GM12878 (cell line): ENCODE results near the gene HOXD9. TPM values are rescaled to one million over a fixed set of nuclear protein-coding genes. Genes with fewer than 3 reads are reported as not detected.

Source experiments
- ATAC-seq: fragments of 200-7000 bp; cut with Tn5 transposase; 3 replicates; pipeline ENCODE4 v1.9.1; 2020; ENCODE audit warnings: mild to moderate bottlenecking, moderate library complexity
- BruUV-seq: library from RNA; stranded (reverse); fragments of 400-500 nt; replicated peaks from 2 replicates; lab custom pipeline; 2021; lab: Mats Ljungman, UMichigan
- CTCF ChIA-PET: fragments of 300-600 bp; sonication (Branson Sonifier 250); formaldehyde crosslinking; extraction: SDS; loops from one replicate; lab custom pipeline; 2021; ENCODE audit warnings: inconsistent platforms; lab: Yijun Ruan, JAX
- POLR2A ChIA-PET: fragments of 350-600 bp; formaldehyde crosslinking; extraction: SDS; loops from one replicate; lab custom pipeline; 2021; ENCODE audit warnings: inconsistent platforms; lab: Charles Lee
- RAD21 ChIA-PET: fragments of 300-600 bp; sonication (Branson Sonifier 250); formaldehyde crosslinking; loops from one replicate; lab custom pipeline; 2023; ENCODE audit warnings: antibody characterized with exemption; ENCODE audit not compliant: unreplicated experiment; lab: Charles Lee
- SMC1A ChIA-PET: fragments of 300-600 bp; sonication (Branson Sonifier 250); formaldehyde crosslinking; loops from one replicate; lab custom pipeline; 2023; ENCODE audit not compliant: unreplicated experiment, uncharacterized antibody; lab: Charles Lee
- DNase-seq: peaks from one replicate; pipeline ENCODE4 v3.0.0-alpha.2; 2011; ENCODE audit warnings: low read depth, low spot score
- FAIRE-seq: peaks from 3 replicates; lab custom pipeline; 2011; peaks lifted over from hg19 to GRCh38; lab: Jason Lieb, UNC
- H2AFZ ChIP-seq: 2 replicates; pipeline ENCODE4 v1.6.0; 2011; ENCODE audit warnings: low read depth, low read length, control low read depth; ENCODE audit not compliant: control insufficient read depth
- H3K27ac ChIP-seq: 2 replicates; pipeline ENCODE4 v1.5.1; 2011; ENCODE audit warnings: control low read depth; ENCODE audit not compliant: control insufficient read depth, insufficient read depth
- H3K27me3 ChIP-seq, 2 experiments: replicated peaks in 1 of 2; 2 replicates each; pipeline versions ENCODE4 v1.6.0 to v1.6.1; 2011; ENCODE audit warnings: low read length in 1 of 2; ENCODE audit not compliant: control insufficient read depth in 2 of 2, insufficient read depth in 2 of 2
- H3K36me3 ChIP-seq, 2 experiments: 2 replicates each; pipeline ENCODE4 v1.5.1; 2011; ENCODE audit warnings: low read length in 1 of 2; ENCODE audit not compliant: control insufficient read depth in 2 of 2, insufficient read depth in 2 of 2
- H3K4me1 ChIP-seq: 2 replicates; pipeline ENCODE4 v1.6.1; 2011; ENCODE audit warnings: mild to moderate bottlenecking, low read length, moderate library complexity, mixed read lengths; ENCODE audit not compliant: control insufficient read depth, insufficient read depth
- H3K4me2 ChIP-seq: 2 replicates; pipeline ENCODE4 v1.6.0; 2011; ENCODE audit warnings: control low read depth; ENCODE audit not compliant: control insufficient read depth, insufficient read depth
- H3K4me3 ChIP-seq: fragments of 200-600 bp; sonication (generic); 2 replicates; pipeline ENCODE4 v1.5.1; 2016
- H3K79me2 ChIP-seq: 2 replicates; pipeline ENCODE4 v1.6.0; 2011; ENCODE audit warnings: low read length; ENCODE audit not compliant: control insufficient read depth, insufficient read depth
- H3K9ac ChIP-seq: 2 replicates; pipeline ENCODE4 v1.8.0; 2011; ENCODE audit warnings: low read length, control low read depth, mixed read lengths; ENCODE audit not compliant: control insufficient read depth, insufficient read depth
- H3K9me3 ChIP-seq: replicated peaks from 3 replicates; pipeline ENCODE4 v1.5.1; 2011; ENCODE audit warnings: mild to moderate bottlenecking, low read length; ENCODE audit not compliant: control insufficient read depth, insufficient read depth
- H4K20me1 ChIP-seq: 2 replicates; pipeline ENCODE4 v1.6.0; 2011; ENCODE audit not compliant: control insufficient read depth, insufficient read depth
- FOS ChIP-seq: IDR thresholded peaks from 3 replicates; pipeline ENCODE4 v1.6.1; 2011; ENCODE audit warnings: borderline replicate concordance; ENCODE audit not compliant: insufficient read length; ENCODE audit errors: extremely low read depth
- HCFC1 ChIP-seq: fragments of 150-350 bp; IDR thresholded peaks from 2 replicates; pipeline ENCODE4 v1.6.1; 2014; ENCODE audit warnings: low read length
- KAT2A ChIP-seq: conservative IDR thresholded peaks from 2 replicates; pipeline ENCODE4 v1.6.1; 2011; ENCODE audit warnings: low read depth, low read length; ENCODE audit not compliant: control insufficient read depth
- LARP7 ChIP-seq: fragments of 450-650 bp; IDR thresholded peaks from 2 replicates; pipeline ENCODE4 v1.6.1; 2017; ENCODE audit warnings: mild to moderate bottlenecking
- MTA2 ChIP-seq: fragments of 450-650 bp; IDR thresholded peaks from 2 replicates; pipeline ENCODE4 v1.6.1; 2016; ENCODE audit warnings: low read depth, mild to moderate bottlenecking, moderate library complexity
- NR2C1 ChIP-seq: fragments of 450-650 bp; IDR thresholded peaks from 2 replicates; pipeline ENCODE4 v1.6.1; 2017; ENCODE audit warnings: antibody characterized with exemption, mild to moderate bottlenecking, moderate library complexity
- POLR2AphosphoS2 ChIP-seq: IDR thresholded peaks from 2 replicates; pipeline ENCODE4 v1.6.1; 2011; ENCODE audit warnings: low read depth, mild to moderate bottlenecking, low read length, improper control_type of control experiment, moderate library complexity
- RCOR1 ChIP-seq: conservative IDR thresholded peaks from 2 replicates; pipeline ENCODE4 v1.6.1; 2012; ENCODE audit warnings: low read depth, low read length, improper control_type of control experiment
- RELA ChIP-seq: fragments of 450-650 bp; IDR thresholded peaks from 2 replicates; pipeline ENCODE4 v1.8.0; 2014; ENCODE audit warnings: borderline replicate concordance; ENCODE audit not compliant: partially characterized antibody
- SMAD5 ChIP-seq: IDR thresholded peaks from 2 replicates; pipeline ENCODE4 v1.6.1; 2016; ENCODE audit warnings: antibody characterized with exemption, low read depth
- YBX1 ChIP-seq: fragments of 450-650 bp; IDR thresholded peaks from 2 replicates; pipeline ENCODE4 v1.6.1; 2016; ENCODE audit warnings: antibody characterized with exemption
- WGBS: methylation state at CpG from one replicate; pipeline ENCODE4 v1.1.6; 2016; ENCODE audit warnings: low lambda C conversion rate; ENCODE audit not compliant: insufficient replicate concordance, insufficient coverage; ENCODE audit errors: missing lambda C conversion rate; 5-methylcytosine and 5-hydroxymethylcytosine counted together
- in situ Hi-C: fragments of 300-500 bp; cut with MboI; formaldehyde crosslinking; loops from 9 replicates; pipeline ENCODE4 v1.14.3; 2018; ENCODE audit warnings: mixed read lengths
- intact Hi-C: fragments of 100-400 bp; cut with micrococcal nuclease; formaldehyde crosslinking; loops from one replicate; pipeline ENCODE4 v1.14.2; 2022; ENCODE audit not compliant: unreplicated experiment
- polyA plus RNA-seq, 11 experiments: library from polyadenylated mRNA; depleted of rRNA in 4 of 11; unstranded in 6 of 11; stranded (reverse) in 5 of 11; fragments of >200 nt; fragmentation: Nextera tagmentation in 4 of 11; fragmentation: Illumina TruSeq in 1 of 11; extraction: Ambion mirVana in 4 of 11; extraction: Trizol in 1 of 11; gene quantifications; 1 replicate in 1 of 11; 2 replicates in 10 of 11; pipeline versions ENCODE4 v1.2.1 to v1.2.3, GENCODE V29; 2011 to 2016; ENCODE audit warnings: inconsistent platforms in 2 of 11, missing spikeins in 2 of 11, low read depth in 1 of 11
- total RNA-seq, 4 experiments: library from RNA; depleted of rRNA in 3 of 4; stranded (reverse); fragments of >200 nt in 3 of 4; fragmentation: Illumina TruSeq in 1 of 4; extraction: Trizol in 1 of 4; gene quantifications; 2 replicates each; pipeline versions ENCODE4 v1.2.1 to v1.2.3, GENCODE V29; 2013 to 2021
- TF ChIP-seq, protein P1 (sequence below): fragments of 450-650 bp; formaldehyde crosslinking; IDR thresholded peaks from 2 replicates; pipeline ENCODE4 v1.5.0; 2022; ENCODE audit warnings: mild to moderate bottlenecking, missing genetic modification characterization
- TF ChIP-seq, protein P2 (sequence below): fragments of 450-650 bp; IDR thresholded peaks from 2 replicates; pipeline ENCODE4 v1.6.1; 2016; ENCODE audit warnings: mild to moderate bottlenecking
- TF ChIP-seq, protein P3 (sequence below): fragments of 450-650 bp; IDR thresholded peaks from 2 replicates; pipeline ENCODE4 v1.6.1; 2017; ENCODE audit warnings: mild to moderate bottlenecking, low read depth, inconsistent platforms; ENCODE audit not compliant: poor library complexity, severe bottlenecking
- TF ChIP-seq, protein P4 (sequence below): IDR thresholded peaks from 2 replicates; pipeline ENCODE4 v1.6.1; 2012; ENCODE audit warnings: low read depth, low read length, improper control_type of control experiment

The HOXD9 gene
- total and polyA plus RNA-seq, 10 of the 15 experiments (the other 5 are each of a cell fraction or from before 2014, with no cell fraction given) = not detected

DNA sequence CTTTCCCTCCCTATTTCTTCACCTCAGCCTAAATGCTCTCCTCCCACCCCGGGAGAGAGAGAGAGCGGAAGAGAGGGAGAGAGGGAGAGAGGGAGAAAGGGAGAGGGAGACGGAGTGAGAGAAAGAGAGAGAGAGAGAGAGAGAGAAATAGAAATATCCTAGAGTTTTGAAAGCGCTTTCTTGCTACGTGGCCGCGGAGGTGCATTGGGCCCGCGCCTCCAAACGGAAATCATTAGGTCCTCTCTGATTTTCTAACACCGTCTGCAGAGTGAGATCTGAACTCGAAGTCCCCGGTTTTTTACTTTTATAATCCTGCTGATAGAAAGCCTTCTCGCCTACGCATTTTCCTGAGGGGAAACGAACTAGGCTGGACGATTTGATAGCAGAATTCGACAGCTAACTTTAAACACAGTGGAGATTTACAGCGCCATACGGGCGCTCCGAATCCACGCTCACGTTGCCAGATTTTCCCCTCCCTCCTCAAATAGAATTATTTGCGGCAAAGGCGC lies 37.9 kb upstream of the HOXD9 start:
- no peaks in the 10 kb centered on the region for H3K79me2 ChIP-seq
- H3K9me3 ChIP-seq = peaks cover 20% of the 10 kb centered on the region; the same call in 2 of the 3 replicates
- ChIA-PET CTCF (interaction anchor here (1.2 to 2.5 kb wide), 3 partner anchors 11 to 395 kb away, joined by 3 to 13 read pairs (median 6); no protein-coding TSS in a partner anchor), POLR2A (no interaction called here)
- no peaks in the 10 kb centered on the region for H3K4me1 ChIP-seq
- intact Hi-C loops = loop anchor here (10.0 kb wide), 1 partner anchor 200 kb away; no protein-coding TSS in a partner anchor
- TF ChIP-seq NR2C1 (no peak), MTA2 (no peak), KAT2A (no peak), RELA (no peak), RCOR1 (no peak), YBX1 (no peak), LARP7 (no peak), SMAD5 (no peak), POLR2AphosphoS2 (no peak), HCFC1 (no peak), FOS (no peak)
- TF ChIP-seq, protein P1, sequence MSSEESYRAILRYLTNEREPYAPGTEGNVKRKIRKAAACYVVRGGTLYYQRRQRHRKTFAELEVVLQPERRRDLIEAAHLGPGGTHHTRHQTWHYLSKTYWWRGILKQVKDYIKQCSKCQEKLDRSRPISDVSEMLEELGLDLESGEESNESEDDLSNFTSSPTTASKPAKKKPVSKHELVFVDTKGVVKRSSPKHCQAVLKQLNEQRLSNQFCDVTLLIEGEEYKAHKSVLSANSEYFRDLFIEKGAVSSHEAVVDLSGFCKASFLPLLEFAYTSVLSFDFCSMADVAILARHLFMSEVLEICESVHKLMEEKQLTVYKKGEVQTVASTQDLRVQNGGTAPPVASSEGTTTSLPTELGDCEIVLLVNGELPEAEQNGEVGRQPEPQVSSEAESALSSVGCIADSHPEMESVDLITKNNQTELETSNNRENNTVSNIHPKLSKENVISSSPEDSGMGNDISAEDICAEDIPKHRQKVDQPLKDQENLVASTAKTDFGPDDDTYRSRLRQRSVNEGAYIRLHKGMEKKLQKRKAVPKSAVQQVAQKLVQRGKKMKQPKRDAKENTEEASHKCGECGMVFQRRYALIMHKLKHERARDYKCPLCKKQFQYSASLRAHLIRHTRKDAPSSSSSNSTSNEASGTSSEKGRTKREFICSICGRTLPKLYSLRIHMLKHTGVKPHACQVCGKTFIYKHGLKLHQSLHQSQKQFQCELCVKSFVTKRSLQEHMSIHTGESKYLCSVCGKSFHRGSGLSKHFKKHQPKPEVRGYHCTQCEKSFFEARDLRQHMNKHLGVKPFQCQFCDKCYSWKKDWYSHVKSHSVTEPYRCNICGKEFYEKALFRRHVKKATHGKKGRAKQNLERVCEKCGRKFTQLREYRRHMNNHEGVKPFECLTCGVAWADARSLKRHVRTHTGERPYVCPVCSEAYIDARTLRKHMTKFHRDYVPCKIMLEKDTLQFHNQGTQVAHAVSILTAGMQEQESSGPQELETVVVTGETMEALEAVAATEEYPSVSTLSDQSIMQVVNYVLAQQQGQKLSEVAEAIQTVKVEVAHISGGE (CRISPR knock-in tag) = no peak
- TF ChIP-seq, protein P2, sequence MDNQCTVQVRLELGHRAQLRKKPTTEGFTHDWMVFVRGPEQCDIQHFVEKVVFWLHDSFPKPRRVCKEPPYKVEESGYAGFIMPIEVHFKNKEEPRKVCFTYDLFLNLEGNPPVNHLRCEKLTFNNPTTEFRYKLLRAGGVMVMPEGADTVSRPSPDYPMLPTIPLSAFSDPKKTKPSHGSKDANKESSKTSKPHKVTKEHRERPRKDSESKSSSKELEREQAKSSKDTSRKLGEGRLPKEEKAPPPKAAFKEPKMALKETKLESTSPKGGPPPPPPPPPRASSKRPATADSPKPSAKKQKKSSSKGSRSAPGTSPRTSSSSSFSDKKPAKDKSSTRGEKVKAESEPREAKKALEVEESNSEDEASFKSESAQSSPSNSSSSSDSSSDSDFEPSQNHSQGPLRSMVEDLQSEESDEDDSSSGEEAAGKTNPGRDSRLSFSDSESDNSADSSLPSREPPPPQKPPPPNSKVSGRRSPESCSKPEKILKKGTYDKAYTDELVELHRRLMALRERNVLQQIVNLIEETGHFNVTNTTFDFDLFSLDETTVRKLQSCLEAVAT = no peak
- TF ChIP-seq, protein P3, sequence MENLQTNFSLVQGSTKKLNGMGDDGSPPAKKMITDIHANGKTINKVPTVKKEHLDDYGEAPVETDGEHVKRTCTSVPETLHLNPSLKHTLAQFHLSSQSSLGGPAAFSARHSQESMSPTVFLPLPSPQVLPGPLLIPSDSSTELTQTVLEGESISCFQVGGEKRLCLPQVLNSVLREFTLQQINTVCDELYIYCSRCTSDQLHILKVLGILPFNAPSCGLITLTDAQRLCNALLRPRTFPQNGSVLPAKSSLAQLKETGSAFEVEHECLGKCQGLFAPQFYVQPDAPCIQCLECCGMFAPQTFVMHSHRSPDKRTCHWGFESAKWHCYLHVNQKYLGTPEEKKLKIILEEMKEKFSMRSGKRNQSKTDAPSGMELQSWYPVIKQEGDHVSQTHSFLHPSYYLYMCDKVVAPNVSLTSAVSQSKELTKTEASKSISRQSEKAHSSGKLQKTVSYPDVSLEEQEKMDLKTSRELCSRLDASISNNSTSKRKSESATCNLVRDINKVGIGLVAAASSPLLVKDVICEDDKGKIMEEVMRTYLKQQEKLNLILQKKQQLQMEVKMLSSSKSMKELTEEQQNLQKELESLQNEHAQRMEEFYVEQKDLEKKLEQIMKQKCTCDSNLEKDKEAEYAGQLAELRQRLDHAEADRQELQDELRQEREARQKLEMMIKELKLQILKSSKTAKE = no peak
- TF ChIP-seq, protein P4, sequence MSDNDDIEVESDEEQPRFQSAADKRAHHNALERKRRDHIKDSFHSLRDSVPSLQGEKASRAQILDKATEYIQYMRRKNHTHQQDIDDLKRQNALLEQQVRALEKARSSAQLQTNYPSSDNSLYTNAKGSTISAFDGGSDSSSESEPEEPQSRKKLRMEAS = no peak
- TF ChIP-seq, all 136 proteins: peak for 0
- no peaks in the 10 kb centered on the region for H3K36me3 ChIP-seq
- RAD21 ChIA-PET = interaction anchor here (1.0 kb wide), 1 partner anchor 395 kb away, joined by 3 read pairs; no protein-coding TSS in a partner anchor
- H3K27me3 ChIP-seq = peaks cover 5 to 19% of the 10 kb centered on the region in 2 experiments
- no peak overlapping the region for H3K4me3 ChIP-seq
- BruUV-seq = no TSS peak
- FAIRE-seq = no peak
- SMC1A ChIA-PET = interaction anchor here (1.6 kb wide), 1 partner anchor 395 kb away, joined by 3 read pairs; no protein-coding TSS in a partner anchor
- no peak overlapping the region for H3K9ac ChIP-seq
- in situ Hi-C loops = no loop called here
- no peak for DNase-seq
- no peak overlapping the region for H3K4me2 ChIP-seq
- WGBS = 37% methylated on average over 25 of the region's 26 CpGs
- no peak for ATAC-seq
- H2AFZ ChIP-seq = no peak overlapping the region
- H3K27ac ChIP-seq = no peak overlapping the region
- H4K20me1 ChIP-seq = no peaks in the 10 kb centered on the region
